Progenitor cell of endocrine pancreas (in vitro differentiated cells): ENCODE data around the gene IFNL4. TPM values are rescaled to one million over a fixed set of nuclear protein-coding genes. Genes with fewer than 3 reads are reported as not detected.

Source experiments
- DNase-seq: peaks from one replicate; pipeline ENCODE4 v3.0.0; 2021; ENCODE audit warnings: low spot score; ENCODE audit not compliant: unreplicated experiment
- H3K27ac Mint-ChIP-seq: 2 replicates; pipeline ENCODE4 v1.8.0; 2021; ENCODE audit warnings: mild to moderate bottlenecking, moderate library complexity, mixed read lengths
- H3K27me3 Mint-ChIP-seq: 2 replicates; pipeline ENCODE4 v1.8.0; 2021; ENCODE audit warnings: mixed read lengths
- H3K36me3 Mint-ChIP-seq: 2 replicates; pipeline ENCODE4 v1.8.0; 2022; ENCODE audit warnings: mixed read lengths; ENCODE audit not compliant: insufficient read depth
- H3K4me1 Mint-ChIP-seq: 2 replicates; pipeline ENCODE4 v1.8.0; 2021; ENCODE audit warnings: low read depth, mixed read lengths
- H3K4me3 Mint-ChIP-seq: 2 replicates; pipeline ENCODE4 v1.8.0; 2021; ENCODE audit warnings: low read depth, mild to moderate bottlenecking, moderate library complexity, mixed read lengths
- H3K9me3 Mint-ChIP-seq: 2 replicates; pipeline ENCODE4 v1.8.0; 2021; ENCODE audit warnings: low read depth, mixed read lengths
- total RNA-seq: library from RNA; stranded (reverse); gene quantifications from 2 replicates; pipeline ENCODE4 v1.2.1, GENCODE V29; 2021
- TF ChIP-seq, protein P1 (sequence below): fragments of 200-600 bp; sonication (generic); IDR thresholded peaks from one replicate; pipeline ENCODE4 v1.5.0; 2021; ENCODE audit warnings: antibody characterized with exemption, mild to moderate bottlenecking; ENCODE audit not compliant: unreplicated experiment

The IFNL4 gene
- total RNA-seq, 1 donor from 2014 or later: not detected

DNA sequence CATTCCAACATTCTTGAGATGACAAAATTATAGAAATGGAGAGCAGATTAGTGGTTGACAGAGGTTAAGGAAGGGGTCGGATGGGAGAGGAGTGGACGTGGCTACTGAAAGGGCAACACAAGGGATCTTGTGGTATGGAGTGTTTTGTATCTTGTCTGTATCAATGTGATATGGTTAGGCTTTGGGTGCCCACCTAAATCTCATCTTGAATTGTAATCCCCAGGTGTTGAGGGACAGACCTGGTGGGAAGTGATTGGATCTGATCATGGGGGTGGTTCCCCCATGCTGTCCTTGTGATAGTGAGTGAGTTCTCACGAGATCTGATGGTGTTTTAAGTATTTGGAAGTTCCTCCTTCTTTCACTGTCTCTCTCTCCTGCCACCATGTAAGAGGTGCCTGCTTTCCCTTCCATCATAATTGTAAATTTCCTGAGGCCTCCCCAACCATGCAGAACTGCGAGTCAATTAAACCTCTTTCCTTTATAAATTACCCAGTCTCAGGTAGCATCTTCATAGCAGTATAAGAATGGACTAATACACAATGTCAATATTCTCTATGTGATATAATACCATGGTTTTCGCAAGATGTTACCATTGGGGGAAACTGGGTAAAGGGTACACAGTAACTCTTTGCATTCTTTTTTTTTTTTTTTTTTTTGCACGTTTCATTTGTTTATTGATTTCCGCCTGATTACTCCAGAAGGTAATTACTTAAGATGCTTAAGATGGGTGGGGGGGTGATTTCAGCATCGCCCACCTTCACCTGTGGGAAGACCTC, 4.9 kb upstream of the IFNL4 start:
- Mint-ChIP-seq H3K4me3 (no peak overlapping the region), H3K9me3 (no peaks in the 10 kb centered on the region), H3K4me1 (no peaks in the 10 kb centered on the region), H3K27ac (no peak overlapping the region), H3K36me3 (no peaks in the 10 kb centered on the region), H3K27me3 (peaks cover 56% of the 10 kb centered on the region)
- TF ChIP-seq, protein P1, sequence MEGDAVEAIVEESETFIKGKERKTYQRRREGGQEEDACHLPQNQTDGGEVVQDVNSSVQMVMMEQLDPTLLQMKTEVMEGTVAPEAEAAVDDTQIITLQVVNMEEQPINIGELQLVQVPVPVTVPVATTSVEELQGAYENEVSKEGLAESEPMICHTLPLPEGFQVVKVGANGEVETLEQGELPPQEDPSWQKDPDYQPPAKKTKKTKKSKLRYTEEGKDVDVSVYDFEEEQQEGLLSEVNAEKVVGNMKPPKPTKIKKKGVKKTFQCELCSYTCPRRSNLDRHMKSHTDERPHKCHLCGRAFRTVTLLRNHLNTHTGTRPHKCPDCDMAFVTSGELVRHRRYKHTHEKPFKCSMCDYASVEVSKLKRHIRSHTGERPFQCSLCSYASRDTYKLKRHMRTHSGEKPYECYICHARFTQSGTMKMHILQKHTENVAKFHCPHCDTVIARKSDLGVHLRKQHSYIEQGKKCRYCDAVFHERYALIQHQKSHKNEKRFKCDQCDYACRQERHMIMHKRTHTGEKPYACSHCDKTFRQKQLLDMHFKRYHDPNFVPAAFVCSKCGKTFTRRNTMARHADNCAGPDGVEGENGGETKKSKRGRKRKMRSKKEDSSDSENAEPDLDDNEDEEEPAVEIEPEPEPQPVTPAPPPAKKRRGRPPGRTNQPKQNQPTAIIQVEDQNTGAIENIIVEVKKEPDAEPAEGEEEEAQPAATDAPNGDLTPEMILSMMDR: no peak
- DNase-seq: no peak

DNA sequence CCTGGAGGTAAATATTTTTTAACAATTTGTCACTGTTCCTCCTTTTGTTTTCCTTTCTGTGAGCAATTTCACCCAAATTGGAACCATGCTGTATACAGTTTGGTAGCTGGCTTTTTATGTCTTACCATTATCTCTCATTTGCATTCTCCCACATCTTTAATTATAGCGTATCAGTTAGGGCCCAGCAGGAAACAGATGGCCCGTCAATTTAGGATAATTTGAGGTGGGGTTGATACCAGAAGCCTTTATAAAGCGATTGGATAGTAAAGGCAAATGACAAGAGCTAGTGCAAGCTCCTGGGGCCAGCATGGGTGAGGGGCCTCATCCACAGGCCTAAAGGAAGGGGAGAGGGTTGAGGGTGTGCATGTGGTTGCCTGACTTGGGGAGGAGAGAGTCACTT, 3.8 kb upstream of the IFNL4 start:
- DNase-seq: no peak
- TF ChIP-seq, protein P1: no peak
- H3K4me3 Mint-ChIP-seq: no peak overlapping the region
- peaks cover 63% of the 10 kb centered on the region for H3K27me3 Mint-ChIP-seq
- H3K36me3 Mint-ChIP-seq: no peaks in the 10 kb centered on the region
- H3K4me1 Mint-ChIP-seq: no peaks in the 10 kb centered on the region
- no peak overlapping the region for H3K27ac Mint-ChIP-seq
- H3K9me3 Mint-ChIP-seq: no peaks in the 10 kb centered on the region

GRCh38 chr19:39251846-39252245, 3.2 kb upstream of the IFNL4 start:
- TF ChIP-seq, protein P1: no peak
- no peaks in the 10 kb centered on the region for H3K4me1 Mint-ChIP-seq
- H3K27ac Mint-ChIP-seq: no peak overlapping the region
- H3K36me3 Mint-ChIP-seq: no peaks in the 10 kb centered on the region
- H3K27me3 Mint-ChIP-seq: peaks cover 70% of the 10 kb centered on the region
- DNase-seq: no peak
- no peaks in the 10 kb centered on the region for H3K9me3 Mint-ChIP-seq
- H3K4me3 Mint-ChIP-seq: no peak overlapping the region

- TF ChIP-seq, protein P1: no peak
- H3K4me3 Mint-ChIP-seq: no peak overlapping the region
- no peaks in the 10 kb centered on the region for H3K36me3 Mint-ChIP-seq
- no peak overlapping the region for H3K27ac Mint-ChIP-seq
- no peak for DNase-seq
- no peaks in the 10 kb centered on the region for H3K4me1 Mint-ChIP-seq
- no peaks in the 10 kb centered on the region for H3K9me3 Mint-ChIP-seq
- H3K27me3 Mint-ChIP-seq: peaks cover 70% of the 10 kb centered on the region
These were observed 2.4 kb upstream of the IFNL4 start for GRCh38 chr19:39251081-39251480.

GRCh38 chr19:39247701-39248664, 673 bp downstream of the IFNL4 start:
- TF ChIP-seq, protein P1: no peak
- no peaks in the 10 kb centered on the region for H3K36me3 Mint-ChIP-seq
- no peaks in the 10 kb centered on the region for H3K4me1 Mint-ChIP-seq
- DNase-seq: no peak
- peaks cover 70% of the 10 kb centered on the region for H3K27me3 Mint-ChIP-seq
- no peak overlapping the region for H3K27ac Mint-ChIP-seq
- no peaks in the 10 kb centered on the region for H3K9me3 Mint-ChIP-seq
- no peak overlapping the region for H3K4me3 Mint-ChIP-seq
